Inflammatory macrophage treated with lipopolysaccharide for 1 hour (primary cell): ENCODE data around the gene KEL.

ENCODE experiments used
- DNase-seq, 2 donors: peaks; one replicate each; pipeline ENCODE4 v3.0.0-alpha.2; 2020 to 2022

The KEL gene

GRCh38 chr7:142927085-142927745, 34.9 kb downstream of the KEL start:
- DNase-seq, result peak; percentile 82 to 89

GRCh38 chr7:142925413-142925812, 36.8 kb downstream of the KEL start:
- no peak for DNase-seq

GRCh38 chr7:142923391-142923790, 38.8 kb downstream of the KEL start:
- no peak for DNase-seq

- DNase-seq, result no peak
These were observed 42.5 kb downstream of the KEL start for GRCh38 chr7:142919656-142920055.

- DNase-seq, result no peak
These were observed 43.3 kb downstream of the KEL start for GRCh38 chr7:142918901-142919300.

- no peak for DNase-seq
These were observed 44.7 kb downstream of the KEL start for GRCh38 chr7:142917447-142917846.

- no peak for DNase-seq
These were observed 45.7 kb downstream of the KEL start for GRCh38 chr7:142916508-142916907.

- DNase-seq, result no peak
These were observed 46.8 kb downstream of the KEL start for GRCh38 chr7:142915315-142915714.

- no peak for DNase-seq
These were observed 48.0 kb downstream of the KEL start for GRCh38 chr7:142914121-142914520.

GRCh38 chr7:142913566-142913965, 48.6 kb downstream of the KEL start:
- peak; percentile 22 to 53 for DNase-seq

- no peak for DNase-seq
These were observed 49.1 kb downstream of the KEL start for GRCh38 chr7:142913051-142913450.

- DNase-seq, result peak; percentile 30 to 38
These were observed 51.7 kb downstream of the KEL start for GRCh38 chr7:142910481-142910880.

GRCh38 chr7:142910031-142910433, 52.1 kb downstream of the KEL start:
- peak; percentile 3 to 21 for DNase-seq

- peak; percentile 53 to 76 for DNase-seq
These were observed 53.0 kb downstream of the KEL start for GRCh38 chr7:142908921-142909890.

- DNase-seq, result no peak
These were observed 53.9 kb downstream of the KEL start for GRCh38 chr7:142908290-142908689.

- no peak for DNase-seq
These were observed 55.5 kb downstream of the KEL start for GRCh38 chr7:142906643-142907042.

GRCh38 chr7:142905759-142906158, 56.4 kb downstream of the KEL start:
- DNase-seq, result no peak

GRCh38 chr7:142904128-142904527, 58.0 kb downstream of the KEL start:
- no peak for DNase-seq

- no peak for DNase-seq
These were observed 60.5 kb downstream of the KEL start for GRCh38 chr7:142901426-142902259.

GRCh38 chr7:142899661-142900060, 62.5 kb downstream of the KEL start:
- DNase-seq, result no peak

GRCh38 chr7:142898377-142899170, 63.6 kb downstream of the KEL start:
- DNase-seq, result no peak

GRCh38 chr7:142897691-142898090, 64.5 kb downstream of the KEL start:
- no peak for DNase-seq
